ENCODE data around the gene SEPTIN8. TPM values are rescaled to one million over a fixed set of nuclear protein-coding genes. Genes with fewer than 3 reads are reported as not detected.

Gene SEPTIN8
- total and polyA plus RNA-seq, 2 of the 13 experiments (the other 11 are each of a cell fraction or from before 2014, with no cell fraction given) = 41.4 to 49.9 TPM

DNA sequence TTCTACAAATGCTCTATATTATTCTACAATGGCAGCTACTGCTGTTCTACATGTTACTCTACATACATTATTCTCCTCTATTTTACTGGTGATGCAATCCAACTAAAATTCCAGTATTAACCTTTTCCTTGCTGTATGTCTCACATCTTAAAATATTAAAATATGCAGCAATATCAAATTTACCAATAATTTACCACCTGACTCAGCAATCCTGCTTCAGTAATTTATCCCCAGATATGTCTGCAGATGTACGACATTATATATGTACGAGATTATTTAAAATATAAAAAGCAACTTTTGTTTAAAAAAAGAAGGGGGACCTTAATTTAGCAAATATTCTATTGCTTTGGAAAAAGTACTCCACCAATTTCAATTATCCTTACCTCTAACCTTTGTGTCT, 51.3 kb downstream of the SEPTIN8 start:
- Histone ChIP-seq H3K9ac (ENCODE audit: insufficient read depth, low read depth, low read length) (no peak overlapping the region), H3K27me3 (ENCODE audit: control insufficient read depth in 1 of 2, insufficient read depth in 2 of 2, low read length in 2 of 2) (no peaks in the 10 kb centered on the region), H3K4me3 (replicated peaks in 1 of 3; ENCODE audit: insufficient read depth in 1 of 3, low read depth in 2 of 3, low read length in 3 of 3) (no peak overlapping the region), H3K36me3 (replicated peaks in 1 of 2; ENCODE audit: control insufficient read depth in 1 of 2, insufficient read depth in 2 of 2, low read length in 2 of 2) (no peaks in the 10 kb centered on the region; a peak in 1 of 5 replicates), H3K4me1 (ENCODE audit: insufficient read depth, low read length) (no peaks in the 10 kb centered on the region), H2AFZ (ENCODE audit: low read length) (no peak overlapping the region), H3K9me3 (ENCODE audit: low read length) (no peaks in the 10 kb centered on the region), H3K79me2 (ENCODE audit: insufficient read depth, low read length) (no peaks in the 10 kb centered on the region), H4K20me1 (ENCODE audit: insufficient read depth, low read length) (no peaks in the 10 kb centered on the region), H3K4me2 (ENCODE audit: low read depth, low read length) (no peak overlapping the region), H3K27ac (ENCODE audit: extremely low read length, insufficient read depth, low read length) (no peak overlapping the region)
- BruUV-seq (replicated peaks) = no TSS peak
- DNase-seq (ENCODE audit: low spot score) (no peak), ATAC-seq (no peak), FAIRE-seq (no peak)
- in situ Hi-C loops (cut with HindIII; ENCODE audit: extremely low pct_ligation_motif_present, low pct_unique_long_range_greater_than_20kb) (no loop called here), intact Hi-C loops (cut with micrococcal nuclease; ENCODE audit: unreplicated experiment) (no loop called here)
- CTCF ChIA-PET (ENCODE audit: low intra/inter-chr PET ratio, low total read pairs) = no interaction called here
- POLR2A ChIA-PET = interaction anchor here (1.4 kb wide), 1 partner anchor 12 kb away, joined by 3 read pairs; the partner anchor contains the start of gene KIF3A
- 95% methylated on average over 2 of the region's 2 CpGs for WGBS (ENCODE audit: low lambda C conversion rate)
- TF ChIP-seq POLR2AphosphoS2 (IDR thresholded peaks at IDR 0.05; ENCODE audit: low read depth, low read length) (no peak), MAFK (conservative IDR thresholded peaks at IDR 0.05 in 1 of 2, IDR thresholded peaks at IDR 0.05 in 1 of 2; ENCODE audit: low read length in 2 of 2) (peak; percentile 55 to 79), NKX3-1 (CRISPR knock-in tag; IDR thresholded peaks at IDR 0.05) (no peak), MAFF (IDR thresholded peaks at IDR 0.05; ENCODE audit: low read depth, low read length) (peak; percentile 68; the same call in 1 of the 2 replicates), NR3C1 (CRISPR knock-in tag; IDR thresholded peaks at IDR 0.05) (no peak)

DNA sequence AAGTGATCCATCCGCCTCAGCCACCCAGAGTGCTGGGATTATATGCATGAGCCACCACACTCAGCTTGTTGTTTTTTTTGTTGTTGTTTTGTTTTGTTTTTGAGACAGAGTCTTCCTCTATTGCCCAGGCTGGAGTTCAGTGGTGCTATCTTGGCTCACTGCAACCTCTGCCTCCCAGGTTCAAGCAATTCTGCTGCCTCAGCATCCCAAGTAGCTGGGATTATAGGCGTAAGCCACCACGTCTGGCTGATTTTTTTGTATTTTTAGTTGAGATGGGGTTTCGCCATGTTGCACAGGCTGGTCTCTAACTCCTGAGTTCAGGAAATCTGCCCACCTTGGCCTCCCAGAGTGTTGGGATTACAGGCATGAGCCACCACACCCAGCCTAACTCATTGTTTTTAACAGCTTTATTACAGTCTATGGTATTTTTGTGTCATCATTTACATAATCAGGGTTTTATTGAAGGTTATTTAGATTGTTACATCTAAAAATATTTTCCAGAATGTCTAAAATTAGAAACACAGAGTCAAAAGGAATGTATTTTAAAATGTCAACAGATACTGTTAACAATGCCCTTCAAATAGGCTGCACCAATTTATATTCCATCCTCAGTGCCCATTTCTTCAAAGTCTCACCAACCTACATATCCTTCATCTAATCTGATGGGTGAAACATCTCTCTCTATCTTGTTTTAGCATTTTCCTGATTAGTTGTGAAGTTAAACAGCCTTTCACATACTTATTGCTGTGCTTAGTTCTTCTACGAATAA, 58.3 kb downstream of the SEPTIN8 start:
- H3K4me3 ChIP-seq (replicated peaks in 1 of 3; ENCODE audit: insufficient read depth in 1 of 3, low read depth in 2 of 3, low read length in 3 of 3) = no peak overlapping the region
- ATAC-seq (no peak), DNase-seq (ENCODE audit: low spot score) (no peak), FAIRE-seq (no peak)
- H4K20me1 ChIP-seq (ENCODE audit: insufficient read depth, low read length) = no peaks in the 10 kb centered on the region
- no TSS peak for BruUV-seq (replicated peaks)
- H3K36me3 ChIP-seq (replicated peaks in 1 of 2; ENCODE audit: control insufficient read depth in 1 of 2, insufficient read depth in 2 of 2, low read length in 2 of 2) = no peaks in the 10 kb centered on the region; a peak in 1 of 5 replicates
- no peak overlapping the region for H3K4me2 ChIP-seq (ENCODE audit: low read depth, low read length)
- 97% methylated on average over 5 of the region's 5 CpGs for WGBS (ENCODE audit: low lambda C conversion rate)
- in situ Hi-C loops (cut with HindIII; ENCODE audit: extremely low pct_ligation_motif_present, low pct_unique_long_range_greater_than_20kb) = no loop called here
- H3K9ac ChIP-seq (ENCODE audit: insufficient read depth, low read depth, low read length) = no peak overlapping the region
- H2AFZ ChIP-seq (ENCODE audit: low read length) = no peak overlapping the region
- H3K27me3 ChIP-seq (ENCODE audit: control insufficient read depth in 1 of 2, insufficient read depth in 2 of 2, low read length in 2 of 2) = no peaks in the 10 kb centered on the region
- H3K27ac ChIP-seq (ENCODE audit: extremely low read length, insufficient read depth, low read length) = no peak overlapping the region
- ChIA-PET POLR2A (no interaction called here), CTCF (ENCODE audit: low intra/inter-chr PET ratio, low total read pairs) (no interaction called here)
- H3K79me2 ChIP-seq (ENCODE audit: insufficient read depth, low read length) = no peaks in the 10 kb centered on the region
- no peaks in the 10 kb centered on the region for H3K4me1 ChIP-seq (ENCODE audit: insufficient read depth, low read length)
- TF ChIP-seq ZNF451 (CRISPR knock-in tag; IDR thresholded peaks at IDR 0.05) = no peak
- TF ChIP-seq MAFK (conservative IDR thresholded peaks at IDR 0.05 in 1 of 2, IDR thresholded peaks at IDR 0.05 in 1 of 2; ENCODE audit: low read length in 2 of 2) = peak in 1 of 2 experiments; percentile 29; a peak in 1 of 4 replicates
- intact Hi-C loops (cut with micrococcal nuclease; ENCODE audit: unreplicated experiment) = no loop called here
- H3K9me3 ChIP-seq (ENCODE audit: low read length) = no peaks in the 10 kb centered on the region

All from HepG2 (cell line).